CD4-positive, CD25-positive, alpha-beta regulatory T cell (primary cell): Measurements from ENCODE around the gene C2orf92. TPM values are rescaled to one million over a fixed set of nuclear protein-coding genes. Genes with fewer than 3 reads are reported as not detected.
A peak's percentile ranks its signal among the peaks of the same experiment; 100 is the strongest.
"Not testable (repeated sequence)": the region's sequence is repeated elsewhere in the genome, so short reads cannot be mapped to it uniquely, and the experiment has no call there.

Source experiments
- ATAC-seq, 2 donors: fragments of 150-1000 bp; cut with Tn5 transposase; one replicate each; pipeline ENCODE4 v1.10.0; 2021; ENCODE audit warnings: low read depth in 2 of 2, moderate number of reproducible peaks in 2 of 2, moderate library complexity in 1 of 2
- DNase-seq, 3 donors: peaks; one replicate each; pipeline versions ENCODE4 v3.0.0 to v3.0.0-alpha.2; 2012 to 2022; ENCODE audit warnings: mixed read lengths in 1 of 3
- H3K27ac ChIP-seq: one replicate; pipeline ENCODE4 v1.7.0; 2013; ENCODE audit warnings: mild to moderate bottlenecking, low read length; ENCODE audit not compliant: insufficient read depth, poor library complexity, severe bottlenecking
- H3K27me3 ChIP-seq: one replicate; pipeline ENCODE4 v1.7.0; 2013; ENCODE audit warnings: low read length; ENCODE audit not compliant: control insufficient read depth, insufficient read depth
- H3K36me3 ChIP-seq: one replicate; pipeline ENCODE4 v1.7.0; 2013; ENCODE audit warnings: mild to moderate bottlenecking, low read length, moderate library complexity; ENCODE audit not compliant: control insufficient read depth, insufficient read depth
- H3K4me1 ChIP-seq: 2 replicates; pipeline ENCODE4 v1.7.0; 2013; ENCODE audit warnings: mild to moderate bottlenecking, low read length; ENCODE audit not compliant: insufficient read depth, control insufficient read depth, poor library complexity, severe bottlenecking
- H3K4me3 ChIP-seq: one replicate; pipeline ENCODE4 v1.7.0; 2013; ENCODE audit warnings: low read depth, mild to moderate bottlenecking, low read length, moderate library complexity
- H3K9me3 ChIP-seq, 2 experiments: 1 replicate in 1 of 2; 2 replicates in 1 of 2; pipeline ENCODE4 v1.7.0; 2013; ENCODE audit warnings: low read length in 2 of 2, mild to moderate bottlenecking in 1 of 2, moderate library complexity in 1 of 2; ENCODE audit not compliant: control insufficient read depth in 2 of 2
- H3K27ac Mint-ChIP-seq, 3 donors: one replicate each; pipeline ENCODE4 v1.8.0; 2020 to 2022; ENCODE audit warnings: mild to moderate bottlenecking in 3 of 3, mixed read lengths in 3 of 3, moderate library complexity in 2 of 3
- H3K27me3 Mint-ChIP-seq: one replicate; pipeline ENCODE4 v1.8.0; 2022; ENCODE audit warnings: mild to moderate bottlenecking, mixed read lengths
- H3K36me3 Mint-ChIP-seq: one replicate; pipeline ENCODE4 v1.8.0; 2020; ENCODE audit warnings: mixed read lengths
- H3K4me1 Mint-ChIP-seq, 4 donors: one replicate each; pipeline ENCODE4 v1.8.0; 2020 to 2022; ENCODE audit warnings: mixed read lengths in 4 of 4, mild to moderate bottlenecking in 1 of 4
- H3K4me3 Mint-ChIP-seq, 4 donors: one replicate each; pipeline ENCODE4 v1.8.0; 2020 to 2022; ENCODE audit warnings: mild to moderate bottlenecking in 4 of 4, mixed read lengths in 4 of 4, moderate library complexity in 3 of 4
- H3K9me3 Mint-ChIP-seq, 7 donors: one replicate each; pipeline ENCODE4 v1.8.0; 2020 to 2022; ENCODE audit warnings: mixed read lengths in 7 of 7, mild to moderate bottlenecking in 3 of 7, moderate library complexity in 2 of 7
- polyA plus RNA-seq, 4 donors: library from polyadenylated mRNA; unstranded; fragments of 300-500 nt; fragmentation: Illumina TruSeq; gene quantifications; one replicate each; pipeline ENCODE4 v1.2.3, GENCODE V29; 2021
- total RNA-seq: library from RNA; stranded (reverse); gene quantifications from one replicate; pipeline ENCODE4 v1.2.3, GENCODE V29; 2022

The C2orf92 gene
- total and polyA plus RNA-seq, 5 donors from 2014 or later: 0.61 to 20.4 TPM; not detected in 3

- H3K27ac ChIP-seq: no peak overlapping the region
- no peak overlapping the region for H3K4me3 ChIP-seq
- Mint-ChIP-seq H3K4me1 (peaks cover 3 to 9% (median 5%) of the 10 kb centered on the region in 4 donors), H3K27me3 (peaks cover 4% of the 10 kb centered on the region), H3K9me3 (no peaks in the 10 kb centered on the region), H3K36me3 (no peaks in the 10 kb centered on the region), H3K27ac (no peak overlapping the region), H3K4me3 (no peak overlapping the region)
- DNase-seq: no peak
- H3K27me3 ChIP-seq: peaks cover 2% of the 10 kb centered on the region
- no peak for ATAC-seq
- no peaks in the 10 kb centered on the region for H3K36me3 ChIP-seq
- no peaks in the 10 kb centered on the region for H3K9me3 ChIP-seq
- H3K4me1 ChIP-seq: peaks cover 4% of the 10 kb centered on the region
Measured at GRCh38 chr2:97704989-97705388, 35.5 kb downstream of the C2orf92 start.

- no peaks in the 10 kb centered on the region for H3K9me3 Mint-ChIP-seq
- Histone ChIP-seq H3K4me1 (peaks cover 11% of the 10 kb centered on the region), H3K27me3 (peaks cover 2% of the 10 kb centered on the region), H3K36me3 (no peaks in the 10 kb centered on the region), H3K27ac (no peak overlapping the region), H3K4me3 (no peak overlapping the region), H3K9me3 (no peaks in the 10 kb centered on the region)
- no peak overlapping the region for H3K4me3 Mint-ChIP-seq
- H3K27ac Mint-ChIP-seq: no peak overlapping the region
- no peaks in the 10 kb centered on the region for H3K36me3 Mint-ChIP-seq
- H3K4me1 Mint-ChIP-seq: peaks cover 2 to 15% (median 8%) of the 10 kb centered on the region in 4 donors
- DNase-seq (no peak), ATAC-seq (no peak)
- no peaks in the 10 kb centered on the region for H3K27me3 Mint-ChIP-seq
Measured at GRCh38 chr2:97706112-97706511, 36.6 kb downstream of the C2orf92 start.

GRCh38 chr2:97706708-97707345, 37.3 kb downstream of the C2orf92 start:
- H3K4me3 Mint-ChIP-seq: no peak overlapping the region
- H3K27ac Mint-ChIP-seq: no peak overlapping the region
- Histone ChIP-seq H3K27ac (no peak overlapping the region), H3K27me3 (peaks cover 2% of the 10 kb centered on the region), H3K9me3 (no peaks in the 10 kb centered on the region), H3K4me3 (no peak overlapping the region), H3K36me3 (no peaks in the 10 kb centered on the region), H3K4me1 (peaks cover 14% of the 10 kb centered on the region)
- no peaks in the 10 kb centered on the region for H3K36me3 Mint-ChIP-seq
- peaks cover 5 to 23% (median 12%) of the 10 kb centered on the region in 4 donors for H3K4me1 Mint-ChIP-seq
- ATAC-seq: no peak
- DNase-seq: no peak
- H3K9me3 Mint-ChIP-seq: no peaks in the 10 kb centered on the region
- H3K27me3 Mint-ChIP-seq: no peaks in the 10 kb centered on the region

GRCh38 chr2:97707362-97708047, 38.0 kb downstream of the C2orf92 start:
- ATAC-seq (no peak), DNase-seq (no peak)
- Histone ChIP-seq H3K27me3 (peaks cover 2% of the 10 kb centered on the region), H3K36me3 (no peaks in the 10 kb centered on the region), H3K4me1 (peaks cover 17% of the 10 kb centered on the region), H3K9me3 (no peaks in the 10 kb centered on the region), H3K27ac (no peak overlapping the region), H3K4me3 (no peak overlapping the region)
- H3K27ac Mint-ChIP-seq: peak overlapping the region in 1 of 3 donors; percentile 87
- no peaks in the 10 kb centered on the region for H3K9me3 Mint-ChIP-seq
- no peaks in the 10 kb centered on the region for H3K36me3 Mint-ChIP-seq
- no peaks in the 10 kb centered on the region for H3K27me3 Mint-ChIP-seq
- no peak overlapping the region for H3K4me3 Mint-ChIP-seq
- peaks cover 5 to 29% (median 18%) of the 10 kb centered on the region in 4 donors for H3K4me1 Mint-ChIP-seq

GRCh38 chr2:97708048-97708380, 38.5 kb downstream of the C2orf92 start:
- H3K4me1 Mint-ChIP-seq: peaks cover 5 to 34% (median 19%) of the 10 kb centered on the region in 4 donors
- H3K27ac Mint-ChIP-seq: peak overlapping the region in 1 of 3 donors; percentile 69
- ATAC-seq: no peak
- no peak overlapping the region for H3K4me3 ChIP-seq
- peaks cover 22% of the 10 kb centered on the region for H3K4me1 ChIP-seq
- peaks cover 2% of the 10 kb centered on the region for H3K27me3 ChIP-seq
- H3K36me3 Mint-ChIP-seq: no peaks in the 10 kb centered on the region
- H3K4me3 Mint-ChIP-seq: no peak overlapping the region
- no peak overlapping the region for H3K27ac ChIP-seq
- no peaks in the 10 kb centered on the region for H3K36me3 ChIP-seq
- H3K27me3 Mint-ChIP-seq: no peaks in the 10 kb centered on the region
- no peaks in the 10 kb centered on the region for H3K9me3 Mint-ChIP-seq
- DNase-seq: no peak
- H3K9me3 ChIP-seq: no peaks in the 10 kb centered on the region

GRCh38 chr2:97708608-97709007, 39.1 kb downstream of the C2orf92 start:
- no peaks in the 10 kb centered on the region for H3K36me3 ChIP-seq
- no peak overlapping the region for H3K27ac ChIP-seq
- H3K4me3 ChIP-seq: no peak overlapping the region
- no peaks in the 10 kb centered on the region for H3K9me3 Mint-ChIP-seq
- DNase-seq: no peak
- peaks cover 28% of the 10 kb centered on the region for H3K4me1 ChIP-seq
- peaks cover 9 to 40% (median 24%) of the 10 kb centered on the region in 4 donors for H3K4me1 Mint-ChIP-seq
- H3K9me3 ChIP-seq: no peaks in the 10 kb centered on the region
- no peaks in the 10 kb centered on the region for H3K27me3 Mint-ChIP-seq
- no peak overlapping the region for H3K4me3 Mint-ChIP-seq
- peaks cover 2% of the 10 kb centered on the region for H3K27me3 ChIP-seq
- peaks cover 3% of the 10 kb centered on the region for H3K36me3 Mint-ChIP-seq
- ATAC-seq: no peak
- no peak overlapping the region for H3K27ac Mint-ChIP-seq

- no peak for ATAC-seq
- DNase-seq: no peak
- H3K27me3 Mint-ChIP-seq: no peaks in the 10 kb centered on the region
- peak overlapping the region; percentile 80 to 95 (median 86) for H3K4me3 Mint-ChIP-seq
- H3K36me3 Mint-ChIP-seq: peaks cover 17% of the 10 kb centered on the region
- Histone ChIP-seq H3K4me1 (peaks cover 56% of the 10 kb centered on the region), H3K9me3 (no peaks in the 10 kb centered on the region), H3K27me3 (peaks cover 2% of the 10 kb centered on the region), H3K27ac (peak overlapping the region; percentile 92), H3K36me3 (no peaks in the 10 kb centered on the region), H3K4me3 (no peak overlapping the region)
- no peaks in the 10 kb centered on the region for H3K9me3 Mint-ChIP-seq
- peaks cover 12 to 62% (median 40%) of the 10 kb centered on the region in 4 donors for H3K4me1 Mint-ChIP-seq
- H3K27ac Mint-ChIP-seq: peak overlapping the region; percentile 100
Measured at GRCh38 chr2:97711394-97711711, 41.8 kb downstream of the C2orf92 start.

- Histone ChIP-seq H3K4me1 (peaks cover 64% of the 10 kb centered on the region), H3K27ac (peak overlapping the region; percentile 92)
- peaks cover 14 to 70% (median 47%) of the 10 kb centered on the region in 4 donors for H3K4me1 Mint-ChIP-seq
Measured at GRCh38 chr2:97712175-97712574, 42.7 kb downstream of the C2orf92 start.

More at GRCh38 chr2:97712175-97712574, 42.7 kb downstream of the C2orf92 start:
- Mint-ChIP-seq H3K27ac (peak overlapping the region; percentile 100), H3K4me3 (peak overlapping the region; percentile 80 to 95 (median 86)), H3K36me3 (peaks cover 24% of the 10 kb centered on the region)
- DNase-seq, H3K36me3 ChIP-seq, H3K27me3 ChIP-seq, H3K9me3 ChIP-seq, H3K4me3 ChIP-seq, H3K27me3 Mint-ChIP-seq, ATAC-seq, H3K9me3 Mint-ChIP-seq: not testable (repeated sequence)
